C4-2B (cell line): Measurements from ENCODE around the gene ZNF439.

Experiments
- ZFX ChIP-seq: fragments of 450-650 bp; IDR thresholded peaks from 2 replicates; pipeline ENCODE4 v1.6.1; 2017
- TF ChIP-seq, protein P1 (sequence below): fragments of 450-650 bp; conservative IDR thresholded peaks from 2 replicates; pipeline ENCODE4 v1.5.1; 2017; ENCODE audit warnings: mild to moderate bottlenecking

DNA sequence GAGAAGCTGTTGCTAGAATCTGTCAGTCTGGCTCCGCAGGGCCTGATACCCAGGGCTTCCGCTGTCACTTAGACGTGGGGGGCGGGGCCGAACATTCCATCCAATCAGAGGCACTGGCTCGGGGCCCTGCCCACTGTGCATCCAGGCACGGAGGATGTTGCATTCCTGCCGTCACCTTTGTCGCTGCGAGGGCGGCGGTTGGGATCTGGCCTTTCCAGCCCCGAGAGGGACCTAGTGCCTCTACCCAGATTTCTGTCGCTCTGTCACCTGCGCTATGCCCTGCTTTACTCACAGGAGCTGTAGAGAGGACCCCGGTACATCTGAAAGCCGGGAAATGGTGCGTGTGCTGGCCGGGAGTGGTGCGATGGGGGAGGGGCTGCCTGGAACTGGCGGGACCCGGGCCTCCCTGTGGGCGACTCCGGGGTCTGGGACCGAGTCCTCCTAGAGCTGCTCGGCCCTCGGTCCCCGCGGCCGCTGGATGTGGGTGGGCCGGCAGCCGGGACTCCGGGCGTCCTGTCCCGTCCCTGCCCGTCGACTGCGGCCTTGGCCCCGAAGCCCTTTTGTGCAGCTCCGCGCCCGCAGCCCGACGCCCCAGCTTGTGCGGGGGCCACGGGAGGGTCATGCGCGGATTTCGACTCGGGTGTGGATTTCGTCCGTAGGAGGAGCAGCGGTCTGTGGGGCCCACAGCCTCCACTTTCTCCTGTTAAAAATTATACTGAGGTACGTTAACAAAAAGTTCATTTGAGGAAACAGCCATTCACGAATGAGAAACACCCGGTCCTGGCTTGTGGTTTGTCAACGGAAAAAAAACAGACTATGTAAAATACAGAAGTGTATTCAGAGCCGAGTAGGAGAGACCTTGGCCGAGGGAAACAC is at the start of gene ZNF439:
- TF ChIP-seq, protein P1, sequence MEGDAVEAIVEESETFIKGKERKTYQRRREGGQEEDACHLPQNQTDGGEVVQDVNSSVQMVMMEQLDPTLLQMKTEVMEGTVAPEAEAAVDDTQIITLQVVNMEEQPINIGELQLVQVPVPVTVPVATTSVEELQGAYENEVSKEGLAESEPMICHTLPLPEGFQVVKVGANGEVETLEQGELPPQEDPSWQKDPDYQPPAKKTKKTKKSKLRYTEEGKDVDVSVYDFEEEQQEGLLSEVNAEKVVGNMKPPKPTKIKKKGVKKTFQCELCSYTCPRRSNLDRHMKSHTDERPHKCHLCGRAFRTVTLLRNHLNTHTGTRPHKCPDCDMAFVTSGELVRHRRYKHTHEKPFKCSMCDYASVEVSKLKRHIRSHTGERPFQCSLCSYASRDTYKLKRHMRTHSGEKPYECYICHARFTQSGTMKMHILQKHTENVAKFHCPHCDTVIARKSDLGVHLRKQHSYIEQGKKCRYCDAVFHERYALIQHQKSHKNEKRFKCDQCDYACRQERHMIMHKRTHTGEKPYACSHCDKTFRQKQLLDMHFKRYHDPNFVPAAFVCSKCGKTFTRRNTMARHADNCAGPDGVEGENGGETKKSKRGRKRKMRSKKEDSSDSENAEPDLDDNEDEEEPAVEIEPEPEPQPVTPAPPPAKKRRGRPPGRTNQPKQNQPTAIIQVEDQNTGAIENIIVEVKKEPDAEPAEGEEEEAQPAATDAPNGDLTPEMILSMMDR = no peak
- TF ChIP-seq ZFX = no peak
